Stimulated activated naive CD8-positive, alpha-beta T cell treated with anti-CD3 and anti-CD28 coated beads, Interleukin-15, Interleukin-2, amounts not matched to agents 100 ng/mL and 50 ng/mL, for 24 hours (primary cell): ENCODE measurements around the gene SPAG17.

Source experiments
- H3K27ac Mint-ChIP-seq: one replicate; pipeline ENCODE4 v1.8.0; 2021; ENCODE audit warnings: mild to moderate bottlenecking, mixed read lengths
- H3K27me3 Mint-ChIP-seq: one replicate; pipeline ENCODE4 v1.8.0; 2021; ENCODE audit warnings: mixed read lengths
- H3K36me3 Mint-ChIP-seq: one replicate; pipeline ENCODE4 v1.8.0; 2021; ENCODE audit warnings: low read depth, mixed read lengths
- H3K4me1 Mint-ChIP-seq: one replicate; pipeline ENCODE4 v1.8.0; 2021; ENCODE audit warnings: low read depth, mixed read lengths
- H3K4me3 Mint-ChIP-seq: one replicate; pipeline ENCODE4 v1.8.0; 2021; ENCODE audit warnings: mild to moderate bottlenecking, mixed read lengths
- H3K9me3 Mint-ChIP-seq: one replicate; pipeline ENCODE4 v1.8.0; 2021; ENCODE audit warnings: mixed read lengths

SPAG17 gene

GRCh38 chr1:118090130-118090529 lies 94.9 kb downstream of the SPAG17 start:
- no peaks in the 10 kb centered on the region for H3K4me1 Mint-ChIP-seq
- H3K27me3 Mint-ChIP-seq = peaks cover 7% of the 10 kb centered on the region
- no peak overlapping the region for H3K4me3 Mint-ChIP-seq
- no peak overlapping the region for H3K27ac Mint-ChIP-seq
- no peaks in the 10 kb centered on the region for H3K36me3 Mint-ChIP-seq
- H3K9me3 Mint-ChIP-seq = no peaks in the 10 kb centered on the region

DNA sequence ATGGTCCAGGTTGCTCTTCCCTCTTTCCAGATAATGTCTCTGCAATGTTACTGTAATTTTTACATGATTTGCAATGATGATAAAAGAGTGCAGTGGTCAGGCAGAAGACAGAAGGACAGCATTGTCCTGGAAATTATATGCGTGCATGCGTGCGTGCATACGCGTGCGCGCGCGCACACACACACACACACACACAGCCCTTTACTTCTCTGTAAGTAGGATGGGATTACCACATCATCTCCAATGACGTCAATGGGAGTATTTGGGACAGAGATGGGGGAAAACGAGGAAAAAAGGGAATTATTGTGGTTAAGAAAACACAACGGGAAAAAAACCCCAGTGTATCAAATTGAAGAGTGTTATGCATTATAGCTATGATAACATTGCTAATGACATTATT lies 99.7 kb downstream of the SPAG17 start:
- Mint-ChIP-seq H3K9me3 (no peaks in the 10 kb centered on the region), H3K36me3 (no peaks in the 10 kb centered on the region), H3K4me1 (no peaks in the 10 kb centered on the region), H3K27ac (no peak overlapping the region), H3K27me3 (peaks cover 10% of the 10 kb centered on the region), H3K4me3 (no peak overlapping the region)

DNA sequence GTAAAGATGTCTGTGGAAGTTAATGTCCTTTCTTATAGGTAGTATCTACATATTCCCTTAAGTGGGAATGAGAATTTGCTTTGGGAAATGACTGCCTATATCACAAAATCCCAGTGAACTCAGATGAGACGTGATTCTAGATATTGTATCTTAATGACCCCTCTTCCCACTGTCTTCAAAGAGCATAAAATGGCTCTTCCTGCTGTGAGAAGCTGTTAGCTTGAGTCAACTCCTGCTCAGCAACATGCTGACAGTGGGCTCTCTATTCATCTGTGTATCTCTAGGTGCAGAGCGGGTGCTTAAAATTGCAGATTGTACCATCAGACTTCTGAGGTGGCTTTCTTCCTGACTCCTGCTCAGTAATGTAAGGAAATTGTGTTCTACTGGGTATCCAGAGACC lies 100.6 kb downstream of the SPAG17 start:
- peaks cover 14% of the 10 kb centered on the region for H3K27me3 Mint-ChIP-seq
- no peak overlapping the region for H3K4me3 Mint-ChIP-seq
- no peaks in the 10 kb centered on the region for H3K36me3 Mint-ChIP-seq
- no peak overlapping the region for H3K27ac Mint-ChIP-seq
- H3K4me1 Mint-ChIP-seq = no peaks in the 10 kb centered on the region
- H3K9me3 Mint-ChIP-seq = no peaks in the 10 kb centered on the region

DNA sequence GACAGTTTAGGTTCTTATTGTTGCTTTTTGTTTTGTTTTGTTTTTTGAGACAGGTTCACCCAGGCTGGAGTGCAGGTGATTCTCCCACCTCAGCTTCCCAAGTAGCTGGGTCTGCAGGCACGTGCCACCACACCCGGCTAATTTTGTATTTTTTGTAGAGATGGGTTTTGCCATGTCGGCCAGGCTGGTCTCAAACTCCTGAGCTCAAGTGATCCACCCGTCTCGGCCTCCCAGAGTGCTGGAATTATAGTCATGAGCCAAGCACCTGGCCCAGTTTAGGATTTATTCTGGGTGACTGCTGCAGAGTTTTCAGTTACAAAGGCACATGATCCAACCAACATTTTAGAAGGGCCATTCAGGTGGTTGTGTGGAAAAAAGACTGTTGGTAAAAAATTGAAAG lies 102.0 kb downstream of the SPAG17 start:
- Mint-ChIP-seq H3K4me1 (no peaks in the 10 kb centered on the region), H3K9me3 (no peaks in the 10 kb centered on the region), H3K27ac (no peak overlapping the region), H3K36me3 (no peaks in the 10 kb centered on the region), H3K27me3 (peaks cover 9% of the 10 kb centered on the region), H3K4me3 (no peak overlapping the region)

DNA sequence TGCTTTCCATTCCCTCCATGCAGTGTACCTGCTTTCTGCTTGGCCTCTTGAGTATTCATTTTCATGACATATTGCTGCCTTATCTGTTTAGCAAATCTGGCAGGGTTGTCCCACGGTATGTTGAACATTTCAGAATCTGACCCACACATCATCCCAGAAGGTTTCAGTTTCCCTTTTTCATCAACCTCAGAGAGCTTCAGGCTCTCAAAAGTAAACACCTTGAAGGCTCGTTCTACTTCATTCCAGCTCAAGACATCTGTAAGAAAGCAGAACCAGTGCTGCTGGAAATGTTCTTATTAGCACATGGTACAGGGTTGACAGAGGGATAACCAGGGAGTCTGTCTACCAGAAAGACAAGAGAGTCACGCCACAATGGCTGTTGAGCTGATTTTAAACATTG lies 103.6 kb downstream of the SPAG17 start:
- Mint-ChIP-seq H3K36me3 (no peaks in the 10 kb centered on the region), H3K27me3 (peaks cover 7% of the 10 kb centered on the region), H3K27ac (no peak overlapping the region), H3K9me3 (no peaks in the 10 kb centered on the region), H3K4me1 (no peaks in the 10 kb centered on the region), H3K4me3 (no peak overlapping the region)

GRCh38 chr1:118077331-118078045 lies 107.5 kb downstream of the SPAG17 start:
- Mint-ChIP-seq H3K4me3 (no peak overlapping the region), H3K36me3 (no peaks in the 10 kb centered on the region), H3K9me3 (no peaks in the 10 kb centered on the region), H3K27me3 (peaks cover 4% of the 10 kb centered on the region), H3K4me1 (no peaks in the 10 kb centered on the region), H3K27ac (no peak overlapping the region)

- Mint-ChIP-seq H3K9me3 (no peaks in the 10 kb centered on the region), H3K36me3 (no peaks in the 10 kb centered on the region), H3K4me1 (no peaks in the 10 kb centered on the region), H3K4me3 (no peak overlapping the region), H3K27ac (no peak overlapping the region), H3K27me3 (peaks cover 2% of the 10 kb centered on the region)
Observed at GRCh38 chr1:118075116-118075515, 109.9 kb downstream of the SPAG17 start.

GRCh38 chr1:118073648-118074435 lies 111.2 kb downstream of the SPAG17 start:
- Mint-ChIP-seq H3K4me1 (no peaks in the 10 kb centered on the region), H3K36me3 (no peaks in the 10 kb centered on the region), H3K27ac (no peak overlapping the region), H3K4me3 (no peak overlapping the region), H3K27me3 (peaks cover under 1% of the 10 kb centered on the region), H3K9me3 (no peaks in the 10 kb centered on the region)

DNA sequence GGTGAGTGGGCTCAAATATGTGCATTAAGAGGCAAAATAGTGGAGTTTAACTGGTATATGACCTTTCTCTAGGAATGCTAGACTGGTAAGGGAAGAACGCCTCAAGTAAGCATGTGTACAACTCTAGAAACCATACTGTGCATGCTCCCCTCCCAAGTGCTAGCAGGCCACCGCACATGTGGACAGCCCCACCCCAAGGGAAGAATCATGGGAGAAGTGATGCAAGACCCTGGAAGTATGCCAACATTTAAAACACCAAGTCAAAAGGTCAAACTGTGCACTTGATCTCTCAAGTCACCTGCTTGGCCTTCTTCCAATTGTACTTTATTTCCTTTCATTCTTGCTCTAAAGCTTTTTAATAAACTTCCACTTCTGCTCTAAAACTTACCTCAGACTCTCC lies 135.0 kb downstream of the SPAG17 start:
- Mint-ChIP-seq H3K4me1 (no peaks in the 10 kb centered on the region), H3K27me3 (peaks cover 8% of the 10 kb centered on the region), H3K36me3 (no peaks in the 10 kb centered on the region)

DNA sequence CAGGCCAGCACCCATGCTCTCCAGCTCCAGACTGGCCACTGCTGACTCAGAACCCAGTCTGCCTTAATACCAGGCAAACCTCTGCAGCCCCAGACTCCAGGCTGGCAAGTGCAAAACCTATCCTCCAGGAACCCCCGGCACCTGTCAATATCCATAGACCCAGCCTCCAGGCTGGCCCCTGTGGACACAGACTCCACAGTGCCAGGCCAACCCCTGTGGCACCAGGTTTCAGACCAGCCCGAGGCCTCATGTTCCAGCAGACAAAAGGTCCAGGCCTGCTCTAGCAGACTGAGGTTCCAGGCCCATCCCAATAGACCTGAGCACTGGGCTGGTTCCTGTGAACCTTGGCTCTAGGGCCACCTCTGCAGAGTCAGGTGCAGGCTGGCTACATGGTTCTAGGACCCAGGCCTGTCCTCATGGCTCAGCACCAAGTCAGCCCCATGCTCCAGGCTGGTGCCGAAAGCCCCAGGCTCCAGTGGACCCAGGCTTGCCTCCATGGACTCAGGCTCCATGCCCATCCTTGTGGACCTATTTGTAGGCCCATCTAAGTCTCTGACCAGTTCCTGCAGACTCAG lies 137.3 kb downstream of the SPAG17 start:
- no peaks in the 10 kb centered on the region for H3K4me1 Mint-ChIP-seq
- H3K4me3 Mint-ChIP-seq = no peak overlapping the region
- no peaks in the 10 kb centered on the region for H3K9me3 Mint-ChIP-seq
- H3K27ac Mint-ChIP-seq = no peak overlapping the region
- H3K36me3 Mint-ChIP-seq = no peaks in the 10 kb centered on the region
- H3K27me3 Mint-ChIP-seq = peaks cover 11% of the 10 kb centered on the region

More for the DNA sequence above, 135.0 kb downstream of the SPAG17 start:
- H3K9me3 Mint-ChIP-seq = no peaks in the 10 kb centered on the region
- no peak overlapping the region for H3K4me3 Mint-ChIP-seq
- no peak overlapping the region for H3K27ac Mint-ChIP-seq

DNA sequence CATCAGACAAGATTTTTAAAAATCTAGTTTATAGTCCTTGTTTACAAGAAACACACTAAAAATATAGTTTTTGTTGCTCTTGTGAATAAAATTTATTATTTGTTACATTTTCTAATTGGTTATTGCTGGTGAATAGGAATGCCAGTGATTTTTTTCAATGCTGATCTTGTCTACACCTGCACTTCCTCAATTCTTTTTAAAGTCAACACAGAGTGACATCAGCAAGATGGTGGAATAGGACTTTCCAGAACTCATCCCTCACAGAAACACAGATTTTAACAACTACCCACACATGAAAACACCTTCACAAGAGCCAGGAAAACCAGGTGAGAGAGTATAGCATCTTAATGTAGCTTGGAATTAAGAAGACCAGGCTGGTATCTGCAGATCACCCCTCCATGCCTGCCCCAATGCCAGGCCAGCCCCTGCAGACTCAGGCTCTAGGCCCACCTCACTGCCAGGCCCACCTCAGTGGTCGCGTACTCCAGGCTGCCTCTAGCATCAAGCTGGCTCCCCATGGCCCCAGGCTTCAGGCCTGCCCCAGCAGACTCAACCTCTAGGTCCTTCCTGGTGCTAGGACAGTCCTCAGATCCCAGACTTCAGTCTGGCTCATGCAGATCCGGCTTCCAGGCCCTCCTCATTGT lies 137.9 kb downstream of the SPAG17 start:
- no peak overlapping the region for H3K27ac Mint-ChIP-seq
- no peaks in the 10 kb centered on the region for H3K4me1 Mint-ChIP-seq
- H3K9me3 Mint-ChIP-seq = no peaks in the 10 kb centered on the region
- no peaks in the 10 kb centered on the region for H3K36me3 Mint-ChIP-seq
- no peak overlapping the region for H3K4me3 Mint-ChIP-seq
- H3K27me3 Mint-ChIP-seq = peaks cover 11% of the 10 kb centered on the region

DNA sequence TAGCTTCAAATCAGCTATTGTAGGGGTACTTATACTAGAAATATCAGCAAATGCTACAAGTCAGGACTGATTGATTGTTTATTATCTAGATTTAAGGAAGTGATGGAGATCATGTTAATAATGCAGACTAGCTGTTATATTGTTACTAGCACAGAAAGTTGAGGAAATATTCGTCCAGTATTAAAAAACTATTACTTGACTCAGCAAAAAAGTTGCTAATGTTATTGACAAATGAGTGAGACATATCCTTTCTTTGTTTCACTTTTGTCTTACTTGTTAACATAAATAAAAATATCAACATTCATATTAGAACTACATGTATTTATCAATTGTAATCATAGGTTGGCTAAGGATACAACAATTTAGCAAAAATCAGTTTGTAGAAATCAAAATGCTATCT lies 141.4 kb downstream of the SPAG17 start:
- Mint-ChIP-seq H3K4me3 (no peak overlapping the region), H3K36me3 (no peaks in the 10 kb centered on the region), H3K27ac (no peak overlapping the region), H3K4me1 (no peaks in the 10 kb centered on the region), H3K9me3 (no peaks in the 10 kb centered on the region), H3K27me3 (peaks cover 4% of the 10 kb centered on the region)

- Mint-ChIP-seq H3K9me3 (no peaks in the 10 kb centered on the region), H3K27me3 (peaks cover 5% of the 10 kb centered on the region), H3K4me1 (no peaks in the 10 kb centered on the region), H3K27ac (no peak overlapping the region), H3K4me3 (no peak overlapping the region), H3K36me3 (no peaks in the 10 kb centered on the region)
Observed at GRCh38 chr1:118042501-118042900, 142.5 kb downstream of the SPAG17 start.

DNA sequence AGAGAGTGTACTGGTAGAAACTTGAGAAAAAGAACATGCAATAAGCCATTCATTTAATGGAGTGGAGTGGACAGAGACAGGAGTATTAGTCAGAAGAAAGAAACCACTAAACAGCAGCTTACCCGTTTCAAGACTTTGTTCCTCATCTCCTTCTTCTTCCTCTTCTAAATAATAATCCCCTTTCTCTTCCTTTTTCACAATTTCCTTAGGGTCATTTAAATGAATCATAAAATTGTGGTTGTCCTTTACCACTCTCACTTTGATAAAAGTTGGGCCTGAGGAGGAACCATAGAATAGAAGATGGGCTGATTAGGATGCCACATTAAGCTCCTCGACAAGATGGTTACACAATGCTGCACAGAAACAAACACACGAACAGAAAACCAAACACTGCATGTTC lies 145.9 kb downstream of the SPAG17 start:
- no peaks in the 10 kb centered on the region for H3K4me1 Mint-ChIP-seq

GRCh38 chr1:118032883-118033282 lies 152.1 kb downstream of the SPAG17 start:
- H3K36me3 Mint-ChIP-seq = no peaks in the 10 kb centered on the region

More for the DNA sequence above, 145.9 kb downstream of the SPAG17 start:
- Mint-ChIP-seq H3K4me3 (no peak overlapping the region), H3K36me3 (no peaks in the 10 kb centered on the region), H3K9me3 (no peaks in the 10 kb centered on the region), H3K27me3 (peaks cover 5% of the 10 kb centered on the region), H3K27ac (no peak overlapping the region)

More at GRCh38 chr1:118032883-118033282, 152.1 kb downstream of the SPAG17 start:
- Mint-ChIP-seq H3K27ac (no peak overlapping the region), H3K4me1 (no peaks in the 10 kb centered on the region), H3K9me3 (no peaks in the 10 kb centered on the region), H3K27me3 (peaks cover 11% of the 10 kb centered on the region), H3K4me3 (no peak overlapping the region)
